NT2/D1 (cell line): ENCODE results near the gene PXMP4.

Experiments used
- DNase-seq: peaks from one replicate; pipeline ENCODE4 v3.0.0-alpha.2; 2011; ENCODE audit warnings: low read depth, low spot score
- H3K27me3 ChIP-seq: 2 replicates; pipeline ENCODE4 v1.6.0; 2011; ENCODE audit warnings: mild to moderate bottlenecking; ENCODE audit not compliant: insufficient read length, insufficient read depth
- H3K36me3 ChIP-seq: 2 replicates; pipeline ENCODE4 v1.6.1; 2011; ENCODE audit warnings: mild to moderate bottlenecking, low read length, mixed read lengths; ENCODE audit not compliant: insufficient read depth, insufficient read length
- H3K4me1 ChIP-seq: 2 replicates; pipeline ENCODE4 v1.5.1; 2011; ENCODE audit not compliant: insufficient read depth, insufficient read length
- H3K4me3 ChIP-seq: 2 replicates; pipeline ENCODE4 v1.5.1; 2011; ENCODE audit warnings: low read depth; ENCODE audit not compliant: insufficient read length
- H3K9ac ChIP-seq: 2 replicates; pipeline ENCODE4 v1.6.0; 2011; ENCODE audit warnings: low read depth; ENCODE audit not compliant: insufficient read length
- H3K9me3 ChIP-seq: 2 replicates; pipeline ENCODE4 v1.5.1; 2011; ENCODE audit warnings: mild to moderate bottlenecking, low read length; ENCODE audit not compliant: insufficient read depth
- SUZ12 ChIP-seq: IDR thresholded peaks from 2 replicates; pipeline ENCODE4 v1.6.1; 2011; ENCODE audit not compliant: insufficient read length, insufficient read depth; ENCODE audit errors: extremely low read depth
- YY1 ChIP-seq: IDR thresholded peaks from 2 replicates; pipeline ENCODE4 v1.6.1; 2011; ENCODE audit not compliant: insufficient read length, insufficient read depth
- ZNF274 ChIP-seq: IDR thresholded peaks from 2 replicates; pipeline ENCODE4 v1.6.1; 2011; ENCODE audit warnings: mild to moderate bottlenecking, low read depth, low read length

The PXMP4 gene

DNA sequence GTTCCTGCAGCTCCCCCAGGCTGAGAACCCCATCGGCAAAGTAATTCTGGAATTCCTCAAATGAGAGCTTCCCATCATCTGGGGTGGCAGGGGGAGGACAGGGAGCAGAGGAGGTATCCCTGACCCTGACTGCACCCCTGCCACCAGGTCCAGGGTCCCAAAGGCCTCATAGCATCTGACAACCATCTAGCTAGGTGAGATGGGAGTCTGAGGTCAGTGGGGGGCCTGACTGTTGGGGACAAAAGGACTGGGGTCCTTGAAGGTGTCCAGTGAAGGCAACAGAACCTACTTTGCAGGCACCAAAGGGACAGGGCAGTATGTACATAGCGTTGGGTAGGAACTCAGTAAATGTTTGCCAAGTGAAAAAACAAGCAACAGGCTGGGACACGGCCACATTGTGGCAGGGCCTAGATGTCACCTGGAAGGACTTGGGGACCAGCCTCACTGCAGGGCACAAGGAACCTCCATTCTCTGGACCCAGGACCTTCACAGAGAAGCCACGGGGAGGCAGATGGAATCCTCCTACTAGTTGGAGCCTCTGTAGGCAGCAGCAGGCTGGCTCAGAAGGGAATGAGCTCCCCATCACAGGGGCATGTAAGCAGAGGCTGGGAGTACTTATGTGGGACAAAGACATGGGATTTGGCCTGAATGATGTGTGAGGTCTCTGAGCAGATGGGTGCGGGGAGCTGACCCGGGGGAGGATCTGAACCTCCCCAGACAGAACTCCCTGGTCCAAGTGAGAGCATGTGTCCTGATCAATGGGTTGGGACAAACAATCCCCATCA, 49.2 kb downstream of the PXMP4 start:
- Histone ChIP-seq H3K9me3 (no peaks in the 10 kb centered on the region), H3K9ac (peak overlapping the region; percentile 12), H3K4me1 (peaks cover 28% of the 10 kb centered on the region), H3K4me3 (no peak overlapping the region), H3K36me3 (peaks cover 49% of the 10 kb centered on the region), H3K27me3 (no peaks in the 10 kb centered on the region)
- DNase-seq, result no peak
- TF ChIP-seq SUZ12 (no peak), ZNF274 (no peak), YY1 (no peak)

DNA sequence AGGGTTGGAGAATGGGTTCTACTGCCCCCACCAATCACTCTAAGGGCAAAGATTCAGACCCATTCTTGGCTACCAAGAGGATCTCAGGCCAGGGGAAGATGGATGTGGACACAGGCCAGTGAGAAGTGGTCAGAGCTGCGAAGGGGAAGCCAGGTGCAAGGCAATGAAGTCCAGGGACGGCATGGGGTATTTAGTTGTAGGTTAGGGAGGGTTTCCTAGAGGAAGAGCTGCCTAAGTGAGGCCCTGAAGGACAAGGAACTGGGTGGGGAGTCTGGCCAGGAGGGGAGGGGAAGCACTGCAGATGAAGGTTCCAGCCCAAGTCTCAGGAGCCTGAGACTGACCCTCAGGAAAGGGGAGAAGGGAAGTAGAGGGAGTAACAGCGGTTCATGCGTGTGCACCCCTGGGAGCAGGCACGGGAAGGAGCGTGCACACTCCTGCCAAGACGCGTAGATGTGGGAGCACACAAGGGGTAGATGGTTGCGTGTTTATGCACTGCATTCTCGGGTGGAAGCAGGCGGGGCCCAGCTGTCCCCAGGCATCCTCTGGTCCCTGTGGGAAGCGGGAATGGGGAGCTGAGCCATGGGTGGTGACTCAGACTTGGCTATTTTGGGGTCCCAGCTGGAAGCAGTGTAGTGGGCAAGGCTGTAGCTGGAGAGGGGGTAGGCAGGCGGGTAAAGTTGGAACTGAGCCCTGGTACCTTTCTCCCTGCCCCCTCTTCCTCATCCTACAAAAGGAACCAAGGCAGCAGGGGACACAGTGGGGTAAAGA, 50.1 kb downstream of the PXMP4 start:
- Histone ChIP-seq H3K36me3 (peaks cover 49% of the 10 kb centered on the region), H3K9ac (no peak overlapping the region)

DNA sequence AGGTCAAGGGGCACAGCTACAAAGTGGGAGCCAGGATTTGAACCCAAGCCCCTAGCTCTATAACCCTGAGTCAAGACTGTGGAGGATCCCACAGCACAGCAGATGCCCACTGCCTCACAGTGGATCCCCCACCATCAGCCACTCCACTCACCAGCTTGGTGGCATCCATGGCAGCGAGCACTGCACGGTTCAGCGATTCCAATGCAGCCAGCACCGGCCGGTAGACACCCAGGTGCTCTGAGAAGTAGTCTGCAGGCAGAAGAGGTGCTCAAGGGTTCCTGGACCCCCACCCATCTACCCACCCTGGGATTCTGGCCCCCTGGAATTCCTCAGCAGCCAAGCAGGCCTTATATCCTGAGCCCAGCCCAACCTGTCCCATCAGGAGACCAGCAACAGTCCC, 50.9 kb downstream of the PXMP4 start:
- Histone ChIP-seq H3K4me3 (no peak overlapping the region), H3K9ac (no peak overlapping the region), H3K36me3 (peaks cover 51% of the 10 kb centered on the region), H3K9me3 (no peaks in the 10 kb centered on the region), H3K27me3 (no peaks in the 10 kb centered on the region), H3K4me1 (peaks cover 26% of the 10 kb centered on the region)
- TF ChIP-seq YY1 (no peak), SUZ12 (no peak), ZNF274 (no peak)
- no peak for DNase-seq

More for the DNA sequence above, 50.1 kb downstream of the PXMP4 start:
- TF ChIP-seq SUZ12, result no peak
- TF ChIP-seq YY1, result no peak
- no peak for TF ChIP-seq ZNF274
- Histone ChIP-seq H3K4me3 (no peak overlapping the region), H3K27me3 (no peaks in the 10 kb centered on the region), H3K4me1 (peaks cover 23% of the 10 kb centered on the region), H3K9me3 (no peaks in the 10 kb centered on the region)
- no peak for DNase-seq

DNA sequence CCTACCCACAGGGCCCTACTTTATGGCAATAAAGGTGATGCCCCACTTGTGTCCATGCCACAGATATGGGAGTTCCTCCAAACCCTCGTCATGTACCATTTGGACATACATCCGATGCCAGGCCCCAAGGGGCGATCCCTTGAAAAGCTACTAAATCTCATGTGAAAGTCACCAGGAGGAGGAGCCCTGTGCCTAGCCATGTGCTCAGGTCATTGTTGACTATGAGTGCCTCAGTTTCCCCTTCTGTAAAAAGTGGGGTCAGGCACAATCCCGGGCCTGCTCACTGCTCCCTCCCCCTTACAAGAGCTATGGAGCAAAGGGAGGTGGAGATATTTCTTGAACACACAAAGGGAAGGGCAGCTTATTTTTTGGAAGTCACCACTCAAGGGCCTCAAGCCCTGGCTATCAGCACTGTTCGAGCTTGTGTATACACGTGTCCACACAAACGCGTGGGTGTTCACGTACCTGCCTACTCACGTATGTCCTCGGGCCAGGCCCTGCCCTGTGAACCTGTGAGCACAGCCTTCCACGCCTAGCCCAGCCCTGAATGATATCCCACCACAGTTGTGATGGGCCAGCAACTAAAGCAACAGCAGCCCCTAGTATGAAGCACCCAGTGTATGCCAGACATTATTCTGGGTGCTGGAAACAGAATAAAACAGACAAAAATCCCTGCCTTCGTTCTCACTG, 51.5 kb downstream of the PXMP4 start:
- TF ChIP-seq ZNF274, result no peak
- Histone ChIP-seq H3K9me3 (no peaks in the 10 kb centered on the region), H3K36me3 (peaks cover 51% of the 10 kb centered on the region), H3K9ac (peak overlapping the region; percentile 94), H3K4me3 (no peak overlapping the region), H3K4me1 (peaks cover 29% of the 10 kb centered on the region), H3K27me3 (no peaks in the 10 kb centered on the region)
- no peak for DNase-seq

DNA sequence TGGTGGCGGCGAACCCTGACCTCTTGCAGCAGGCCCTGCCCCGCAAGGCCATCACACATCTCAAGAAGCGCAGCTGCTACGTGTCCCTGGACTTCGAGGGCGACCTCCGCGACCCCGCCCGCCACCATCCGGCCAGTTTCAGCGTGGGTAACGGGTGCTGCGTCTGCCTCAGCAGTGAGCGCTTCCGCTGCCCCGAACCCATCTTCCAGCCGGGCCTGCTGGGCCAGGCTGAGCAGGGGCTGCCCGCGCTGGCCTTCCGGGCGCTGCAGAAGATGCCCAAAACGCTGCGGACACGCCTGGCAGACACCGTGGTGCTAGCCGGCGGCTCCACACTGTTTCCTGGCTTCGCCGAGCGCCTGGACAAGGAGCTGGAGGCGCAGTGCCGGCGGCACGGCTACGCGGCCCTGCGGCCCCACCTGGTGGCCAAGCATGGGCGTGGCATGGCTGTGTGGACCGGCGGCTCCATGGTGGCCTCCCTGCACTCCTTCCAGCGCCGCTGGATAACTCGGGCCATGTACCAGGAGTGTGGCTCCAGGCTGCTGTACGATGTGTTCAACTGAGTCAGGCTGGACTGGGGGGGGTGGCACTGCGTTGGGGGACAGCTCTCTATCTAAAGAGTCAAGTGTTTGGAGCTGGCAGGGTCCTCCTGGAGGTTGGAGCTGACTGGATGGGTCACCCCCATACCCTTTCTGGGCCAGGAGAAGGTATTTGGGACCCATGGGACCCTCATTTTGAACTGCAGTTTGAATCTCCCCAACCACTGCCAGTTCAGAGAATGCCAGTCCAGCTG, 52.2 kb downstream of the PXMP4 start:
- H3K27me3 ChIP-seq, result no peaks in the 10 kb centered on the region
- peaks cover 28% of the 10 kb centered on the region for H3K4me1 ChIP-seq
- DNase-seq, result peak; percentile 81
- no peaks in the 10 kb centered on the region for H3K9me3 ChIP-seq
- TF ChIP-seq ZNF274, result no peak
- no peak for TF ChIP-seq YY1
- no peak for TF ChIP-seq SUZ12
- peaks cover 51% of the 10 kb centered on the region for H3K36me3 ChIP-seq
- H3K9ac ChIP-seq, result peak overlapping the region; percentile 94
- H3K4me3 ChIP-seq, result peak overlapping the region; percentile 74

DNA sequence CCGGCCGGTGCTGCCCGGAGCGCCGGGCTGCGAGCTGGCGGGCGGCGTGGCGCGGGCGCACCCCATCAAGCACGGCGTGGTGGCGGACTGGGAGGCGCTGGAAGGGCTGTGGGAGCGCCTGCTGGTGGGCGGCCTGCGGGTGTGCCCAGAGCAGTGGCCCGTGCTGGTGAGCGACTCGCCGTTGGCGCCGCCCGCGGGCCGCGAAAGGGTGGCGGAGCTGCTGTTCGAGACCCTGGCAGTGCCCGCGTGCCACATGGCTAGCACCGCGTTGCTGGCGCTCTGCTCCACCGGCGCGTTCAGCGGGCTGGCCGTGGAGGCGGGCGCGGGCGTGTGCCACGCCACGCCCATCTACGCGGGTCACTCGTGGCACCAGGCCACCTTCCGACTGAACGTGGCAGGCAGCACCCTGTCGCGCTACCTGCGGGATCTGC, 52.9 kb downstream of the PXMP4 start:
- H3K4me3 ChIP-seq, result peak overlapping the region; percentile 74
- H3K36me3 ChIP-seq, result peaks cover 46% of the 10 kb centered on the region
- peak overlapping the region; percentile 94 for H3K9ac ChIP-seq
- peaks cover 27% of the 10 kb centered on the region for H3K4me1 ChIP-seq
- H3K27me3 ChIP-seq, result no peaks in the 10 kb centered on the region
- TF ChIP-seq YY1 (no peak), SUZ12 (no peak), ZNF274 (no peak)
- DNase-seq, result no peak
- no peaks in the 10 kb centered on the region for H3K9me3 ChIP-seq
